GM20431 (cell line): ENCODE results near the gene VAC14.
"Not testable (repeated sequence)": the region's sequence is repeated elsewhere in the genome, so short reads cannot be mapped to it uniquely, and the experiment has no call there.

Experiments
- in situ Hi-C: fragments of 300-500 bp; cut with MseI, MboI; formaldehyde crosslinking; loops from one replicate; pipeline ENCODE4 v1.15.0; 2020; ENCODE audit warnings: low sequenced_read_pairs; ENCODE audit not compliant: unreplicated experiment

The VAC14 gene

GRCh38 chr16:70747703-70748631 is 53.0 kb downstream of the VAC14 start:
- in situ Hi-C loops: no loop called here

DNA sequence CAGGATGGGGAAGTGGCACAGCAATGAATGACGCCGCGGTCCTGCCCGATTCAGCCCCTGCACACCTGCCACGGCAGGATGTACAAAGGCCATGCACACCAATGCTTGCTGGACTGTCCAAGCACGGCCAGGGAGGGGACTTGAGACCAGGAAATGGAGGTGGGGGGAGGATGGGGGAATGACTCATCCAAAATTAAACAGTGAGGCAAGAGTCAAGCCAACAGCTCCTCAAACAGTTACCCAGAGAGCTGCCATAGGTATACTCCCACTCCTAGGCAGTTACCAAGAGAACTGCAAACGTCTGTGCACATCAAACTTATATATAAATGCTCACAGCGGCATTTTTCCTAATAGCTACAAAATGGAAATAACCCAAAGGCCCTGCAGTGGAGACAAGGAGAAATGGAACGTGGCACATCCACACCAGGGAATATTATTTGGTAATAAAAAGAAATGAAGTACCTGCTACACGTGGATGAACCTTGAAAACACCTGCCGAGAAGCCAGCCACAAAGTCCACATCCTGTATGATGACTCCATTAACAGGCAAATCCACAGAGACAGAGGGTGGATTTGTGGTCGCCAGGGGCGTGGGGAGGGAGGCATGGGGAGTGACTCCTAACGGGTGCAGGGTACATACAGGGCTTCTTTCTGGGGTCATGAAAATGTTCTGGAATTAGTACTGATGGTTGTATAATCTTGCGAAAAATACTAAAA is 54.1 kb downstream of the VAC14 start:
- in situ Hi-C loops: no loop called here

DNA sequence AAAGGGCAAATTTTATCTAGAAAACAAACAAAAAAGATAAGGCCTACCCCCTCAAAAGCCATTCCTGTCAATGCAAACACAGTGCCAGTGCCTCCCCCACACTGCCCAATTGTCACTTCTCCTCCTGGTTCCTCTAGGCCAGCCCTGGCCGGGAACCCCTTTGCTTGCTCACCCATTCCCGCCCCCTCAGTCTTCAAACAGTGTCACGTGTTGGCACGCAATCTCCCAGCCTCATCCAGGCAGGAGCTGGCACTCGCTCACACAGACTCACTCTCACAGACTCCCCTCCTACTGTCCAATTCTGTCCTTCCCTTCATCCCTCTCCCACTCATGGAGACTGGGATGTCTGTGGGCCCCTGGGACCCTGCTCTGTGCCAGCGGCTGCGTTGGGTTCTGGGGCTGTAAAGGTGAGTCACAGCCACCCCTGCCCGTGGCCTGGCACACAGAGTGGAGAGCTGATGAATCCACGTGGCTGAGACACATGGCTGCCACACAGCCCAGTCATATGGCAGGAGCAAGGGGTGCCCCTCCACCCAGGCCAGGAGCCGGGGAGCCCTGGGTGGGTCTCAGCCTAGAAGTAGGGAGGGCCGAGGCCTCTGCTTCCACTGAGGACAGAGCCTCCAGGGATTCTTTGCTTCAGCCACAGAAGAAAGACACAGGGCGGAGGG is 54.8 kb downstream of the VAC14 start:
- in situ Hi-C loops: no loop called here

GRCh38 chr16:70745536-70746025 is 55.4 kb downstream of the VAC14 start:
- in situ Hi-C loops: no loop called here

GRCh38 chr16:70744366-70744765 is 56.6 kb downstream of the VAC14 start:
- in situ Hi-C loops: no loop called here

- in situ Hi-C loops: no loop called here
Observed at GRCh38 chr16:70743791-70744190, 57.2 kb downstream of the VAC14 start.

DNA sequence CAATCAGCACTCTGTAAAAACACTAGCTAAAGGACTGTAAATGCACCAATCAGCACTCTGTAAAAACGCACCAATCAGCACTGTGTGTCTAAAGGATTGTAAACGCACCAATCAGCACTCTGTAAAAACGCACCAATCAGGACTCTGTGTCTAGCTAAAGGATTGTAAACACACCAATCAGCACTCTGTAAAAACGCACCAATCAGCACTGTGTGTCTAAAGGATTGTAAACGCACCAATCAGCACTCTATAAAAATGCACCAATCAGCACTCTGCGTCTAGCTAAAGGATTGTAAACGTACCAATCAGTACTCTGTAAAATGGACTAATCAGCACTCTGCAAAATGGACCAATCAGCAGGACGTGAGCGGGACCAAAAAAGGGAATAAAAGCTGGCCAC is 58.0 kb downstream of the VAC14 start:
- in situ Hi-C loops: not testable (repeated sequence)

DNA sequence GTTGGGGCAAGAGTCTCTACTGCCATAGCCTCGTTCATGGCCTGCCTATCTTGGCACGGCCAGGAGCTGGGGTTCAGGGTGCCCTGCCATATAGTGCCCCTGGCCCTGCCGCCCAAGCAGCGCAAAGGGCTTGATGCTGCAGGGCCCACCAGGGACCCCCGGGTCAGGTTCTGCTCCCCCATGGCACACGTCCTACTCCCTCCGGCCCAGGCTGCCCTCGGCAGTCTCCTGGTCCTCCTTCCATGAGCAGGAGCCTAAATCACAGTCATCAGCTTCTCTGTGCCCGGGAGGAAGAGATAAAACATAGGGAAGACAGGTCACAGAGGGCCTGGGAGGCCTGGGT is 59.2 kb downstream of the VAC14 start:
- in situ Hi-C loops: no loop called here

DNA sequence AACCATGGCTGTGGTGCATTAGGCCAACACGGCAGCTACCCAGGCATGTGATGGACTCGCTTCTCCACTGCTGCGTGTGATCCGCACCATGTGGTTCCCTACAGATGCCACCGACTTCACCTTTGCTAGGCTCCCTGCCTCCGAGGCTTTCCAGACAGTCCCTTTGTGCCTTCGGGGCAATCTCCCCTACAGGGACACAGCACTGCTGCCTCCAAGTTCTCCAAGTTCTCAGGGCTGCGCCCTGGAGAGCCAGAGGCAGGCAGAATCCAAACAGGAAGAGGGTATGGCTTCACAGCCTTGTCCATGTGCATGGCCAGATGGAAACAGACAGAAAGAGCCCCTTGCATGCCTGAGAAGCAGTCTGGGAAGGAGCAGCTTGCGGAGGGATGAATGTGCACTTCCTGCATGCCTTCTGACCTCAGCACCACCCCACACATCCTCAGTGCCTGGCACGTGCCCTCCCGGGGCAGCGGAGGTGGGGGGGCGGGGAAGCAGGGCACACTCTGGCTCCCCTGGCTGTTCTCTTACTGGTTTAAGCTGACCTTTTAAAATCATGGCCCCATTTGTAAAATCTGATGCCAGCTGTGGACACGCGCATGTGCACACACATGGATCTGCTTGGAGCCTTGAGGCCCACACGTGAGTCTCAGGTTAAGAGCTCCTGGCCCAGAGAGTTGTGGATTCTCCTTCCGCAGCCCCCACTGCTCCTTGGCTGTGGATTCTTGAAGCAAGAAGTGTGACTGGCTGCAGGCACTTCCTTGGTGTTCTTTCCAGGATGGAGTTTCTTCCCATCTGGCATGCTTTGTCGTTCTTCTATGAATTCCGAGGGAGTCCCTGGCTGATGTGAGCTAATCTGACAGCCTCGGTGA is 59.8 kb downstream of the VAC14 start:
- in situ Hi-C loops: no loop called here

GRCh38 chr16:70740174-70740913 is 60.6 kb downstream of the VAC14 start:
- in situ Hi-C loops: no loop called here

DNA sequence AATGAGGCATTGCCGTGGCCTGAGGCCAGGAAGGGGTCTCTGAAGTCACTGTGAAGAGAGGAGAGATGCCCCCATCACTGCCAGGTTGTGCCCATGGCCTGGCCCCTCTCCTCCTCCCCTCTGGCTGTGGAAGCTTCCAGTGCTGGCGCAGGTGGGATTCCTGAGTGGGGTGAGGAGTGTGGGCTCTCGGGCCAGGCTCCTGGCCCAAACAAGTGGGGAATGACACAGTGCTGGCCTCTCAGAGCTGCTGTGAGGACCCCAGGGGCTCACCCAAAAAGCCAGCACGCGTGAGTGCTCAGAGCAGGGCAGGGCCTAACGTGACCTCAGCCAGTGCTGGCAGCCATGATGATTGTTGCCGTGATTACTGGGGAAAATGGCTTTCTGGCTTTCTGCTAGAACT is 61.6 kb downstream of the VAC14 start:
- in situ Hi-C loops: no loop called here

DNA sequence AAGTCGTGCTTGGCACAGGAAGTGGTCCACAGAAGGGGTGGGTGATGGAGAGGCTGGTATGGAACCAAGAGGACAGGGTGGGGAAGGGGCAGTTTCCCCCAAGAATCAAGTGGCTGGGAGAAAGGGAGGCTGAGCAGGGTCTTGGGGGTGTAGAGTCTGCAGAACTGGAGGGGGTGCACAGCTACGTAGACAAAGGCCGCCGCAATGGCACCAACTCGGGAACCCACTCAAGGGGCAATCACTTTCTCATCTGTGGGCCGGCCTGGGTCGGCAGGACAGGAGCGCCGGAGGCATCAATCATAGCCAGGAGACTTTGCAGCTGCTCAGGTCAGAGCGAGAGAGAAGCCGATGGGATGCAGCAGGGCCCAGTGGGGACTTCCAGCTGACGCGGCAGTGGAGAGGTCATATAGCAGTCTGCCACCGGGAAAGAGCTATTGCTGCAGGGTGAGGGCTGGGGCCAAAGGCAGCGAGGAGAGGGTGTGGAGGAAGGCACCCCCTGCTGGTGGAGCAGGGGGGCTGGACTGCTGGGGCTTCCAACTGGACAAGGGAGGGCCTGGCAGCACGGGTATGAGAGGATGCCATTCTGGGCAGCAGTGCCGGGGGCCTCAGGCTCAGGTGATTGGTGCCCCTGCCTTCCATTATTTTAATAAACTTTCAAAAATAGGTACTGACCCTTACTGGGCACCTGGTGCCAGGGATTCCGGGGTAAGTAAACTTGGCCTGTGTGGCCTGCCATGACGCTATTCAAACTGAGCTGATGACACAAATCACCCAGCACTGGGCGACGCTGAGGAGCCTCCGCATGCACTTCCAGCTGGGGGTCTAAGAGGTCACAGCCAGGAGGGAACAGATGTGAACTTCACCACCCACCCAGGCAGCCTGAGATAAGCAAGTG is 62.6 kb downstream of the VAC14 start:
- in situ Hi-C loops: no loop called here

- in situ Hi-C loops: no loop called here
Observed at GRCh38 chr16:70737377-70738082, 63.4 kb downstream of the VAC14 start.

GRCh38 chr16:70736465-70737376 is 64.2 kb downstream of the VAC14 start:
- in situ Hi-C loops: no loop called here

DNA sequence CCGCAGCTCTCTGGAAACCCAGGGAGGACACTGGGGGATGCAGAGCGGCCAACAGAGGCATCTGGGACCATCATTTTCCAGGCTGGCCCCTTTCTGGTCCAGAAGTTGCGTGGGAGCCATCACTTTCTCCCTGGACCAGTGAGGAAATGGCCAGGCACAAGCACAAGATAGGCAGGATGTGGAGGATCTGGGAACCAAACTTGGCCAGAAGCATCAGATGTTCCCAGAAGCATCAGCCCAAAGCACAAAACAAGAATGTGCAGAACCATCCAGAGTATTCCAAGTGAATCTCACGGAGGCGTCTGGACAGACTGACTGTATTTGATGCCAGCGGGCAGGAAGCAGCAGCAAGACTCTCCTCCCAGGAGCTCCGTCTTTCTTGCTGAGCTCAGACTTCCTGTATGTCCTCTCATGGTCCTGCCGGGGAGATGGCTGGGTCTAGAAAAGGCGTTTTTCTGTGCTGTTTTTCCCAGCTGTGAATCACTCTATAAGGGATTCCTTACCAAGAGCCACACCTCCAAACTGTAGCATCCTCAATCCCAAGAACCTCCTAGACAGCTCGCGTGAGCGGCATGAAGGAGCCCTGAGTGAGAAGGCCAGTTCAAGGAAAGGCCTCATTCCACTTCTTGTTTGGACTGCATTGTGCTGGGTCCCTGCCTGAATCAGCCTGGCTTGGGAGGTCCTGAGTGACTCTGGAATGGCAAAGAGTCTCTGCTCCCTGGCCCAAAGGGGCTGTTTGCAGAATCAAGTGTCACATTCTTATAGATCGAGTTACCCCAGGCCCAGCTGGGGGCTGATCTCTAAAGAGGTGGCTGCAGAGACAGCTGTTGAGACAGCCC is 65.6 kb downstream of the VAC14 start:
- in situ Hi-C loops: no loop called here
